Esophagus squamous epithelium (tissue), 5 donors: ENCODE measurements around the gene VPS50. TPM values are rescaled to one million over a fixed set of nuclear protein-coding genes. Genes with fewer than 3 reads are reported as not detected.

Source experiments
- DNase-seq: peaks from one replicate; lab custom pipeline; 2025; lab: John Stamatoyannopoulos, UW
- H3K27ac ChIP-seq, 4 donors: fragments of 200-600 bp; sonication (generic); one replicate each; pipeline ENCODE4 v1.5.1; 2016 to 2019; ENCODE audit warnings: mild to moderate bottlenecking in 1 of 4
- H3K27me3 ChIP-seq, 4 donors: fragments of 200-600 bp; sonication (generic); 1 replicate in 3 of 4; 2 replicates in 1 of 4; pipeline versions ENCODE4 v1.5.1 to v1.6.0; 2017 to 2021; ENCODE audit warnings: antibody characterized with exemption in 1 of 4
- H3K36me3 ChIP-seq, 3 donors: fragments of 200-600 bp; sonication (generic); one replicate each; pipeline ENCODE4 v1.5.1; 2016 to 2019
- H3K4me1 ChIP-seq, 3 donors: fragments of 200-600 bp; sonication (generic); one replicate each; pipeline ENCODE4 v1.5.1; 2017 to 2019
- H3K4me3 ChIP-seq, 4 donors: fragments of 200-600 bp; sonication (generic); 1 replicate in 3 of 4; 2 replicates in 1 of 4; pipeline ENCODE4 v1.5.1; 2016 to 2019; ENCODE audit warnings: mild to moderate bottlenecking in 2 of 4, moderate library complexity in 1 of 4
- H3K9me3 ChIP-seq, 3 donors: fragments of 200-600 bp; sonication (generic); one replicate each; pipeline ENCODE4 v1.5.1; 2016 to 2019
- CTCF ChIP-seq, 6 experiments: fragments of 450-650 bp in 4 of 6; fragments of 200-600 bp in 2 of 6; sonication (generic) in 2 of 6; IDR thresholded peaks; one replicate each; pipeline ENCODE4 v1.5.1; 2016 to 2019; ENCODE audit warnings: antibody characterized with exemption in 6 of 6, mild to moderate bottlenecking in 4 of 6, moderate library complexity in 4 of 6
- POLR2A ChIP-seq, 4 donors: fragments of 450-650 bp; IDR thresholded peaks; one replicate each; pipeline ENCODE4 v1.6.1; 2017; ENCODE audit warnings: antibody characterized with exemption in 4 of 4, mild to moderate bottlenecking in 4 of 4, moderate library complexity in 3 of 4
- WGBS, 2 donors: methylation state at CpG; one replicate each; pipeline ENCODE4 v1.1.5; 2018; 5-methylcytosine and 5-hydroxymethylcytosine counted together
- intact Hi-C: fragments of 100-400 bp; cut with DNase I; formaldehyde crosslinking; loops from one replicate; pipeline ENCODE4 v1.15.0; 2022
- total RNA-seq, 4 donors: library from RNA; depleted of rRNA; stranded (reverse); fragments of >200 nt; gene quantifications; one replicate each; pipeline ENCODE4 v1.1.0, GENCODE V29; 2016
- donor health status: DM: yes; HTN: yes; CAD: no.

Gene VPS50
- total RNA-seq, 4 donors from 2014 or later = 14.1 to 32.5 (median 28.1) TPM

DNA sequence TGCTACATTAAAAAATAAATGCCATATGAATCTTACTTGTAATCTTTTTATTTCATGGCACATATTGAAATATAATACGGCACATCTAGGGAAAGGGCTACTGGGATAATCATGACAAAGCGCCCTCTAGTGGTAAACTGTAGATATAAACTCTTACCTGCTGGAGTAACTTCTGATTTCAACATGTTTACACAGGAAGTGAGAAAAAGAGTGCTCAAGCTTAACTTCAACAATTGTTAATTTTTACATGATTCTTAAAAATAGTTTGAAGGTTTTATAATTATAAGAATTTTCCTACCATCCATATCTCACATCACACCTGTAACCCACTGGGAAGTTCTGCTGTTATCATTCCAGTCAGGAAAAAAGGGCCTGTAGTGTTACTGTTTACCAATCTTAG is 3.9 kb upstream of the VPS50 start:
- intact Hi-C loops = no loop called here
- no peak overlapping the region for H3K27ac ChIP-seq
- 0 to 1% methylated on average over 2 of the region's 2 CpGs for WGBS, 2 donors

GRCh38 chr7:93231259-93231658 is 907 bp upstream of the VPS50 start:
- no peak for TF ChIP-seq CTCF (IDR thresholded peaks at IDR 0.05)
- TF ChIP-seq POLR2A (IDR thresholded peaks at IDR 0.05) = no peak
- Histone ChIP-seq H3K4me1 (peaks cover 4 to 20% (median 5%) of the 10 kb centered on the region in 3 donors), H3K9me3 (no peaks in the 10 kb centered on the region), H3K27ac (peak overlapping the region; percentile 80 to 90 (median 87)), H3K4me3 (peak overlapping the region; percentile 72 to 91 (median 77)), H3K27me3 (no peaks in the 10 kb centered on the region), H3K36me3 (no peaks in the 10 kb centered on the region)
- intact Hi-C loops = no loop called here
- WGBS, 2 donors = 22 to 33% methylated on average over 5 of the region's 5 CpGs
- DNase-seq = no peak

More for the DNA sequence above, 3.9 kb upstream of the VPS50 start:
- no peak for DNase-seq
- Histone ChIP-seq H3K27me3 (no peaks in the 10 kb centered on the region), H3K36me3 (no peaks in the 10 kb centered on the region), H3K4me1 (peaks cover 4 to 14% (median 5%) of the 10 kb centered on the region in 3 donors), H3K9me3 (no peaks in the 10 kb centered on the region), H3K4me3 (no peak overlapping the region)
- TF ChIP-seq POLR2A (IDR thresholded peaks at IDR 0.05) (no peak), CTCF (IDR thresholded peaks at IDR 0.05) (peak; percentile 70 to 88 (median 76))

DNA sequence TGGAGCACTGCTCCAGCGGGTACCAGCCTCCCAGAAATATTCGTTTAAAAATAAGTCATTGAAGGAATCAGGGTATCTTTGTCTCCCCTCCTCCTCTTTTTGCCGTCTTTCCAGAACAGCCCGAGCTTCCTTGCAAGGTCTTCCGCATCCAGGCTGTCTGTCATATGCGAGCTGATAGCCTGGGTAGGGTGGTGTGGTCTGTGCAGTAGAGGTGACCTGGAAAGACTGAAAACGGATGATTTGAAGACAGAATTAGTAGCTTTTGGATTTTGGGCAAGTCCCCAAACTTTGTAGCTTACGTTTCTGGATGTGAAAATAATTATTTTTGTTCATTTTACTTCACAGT is 480 bp downstream of the VPS50 start:
- no peaks in the 10 kb centered on the region for H3K9me3 ChIP-seq
- no peak for DNase-seq
- peak overlapping the region; percentile 72 to 91 (median 77) for H3K4me3 ChIP-seq
- H3K27ac ChIP-seq = peak overlapping the region; percentile 80 to 90 (median 87)
- WGBS, 2 donors = 0 to 2% methylated on average over 7 to 8 of the region's 8 CpGs
- H3K27me3 ChIP-seq = no peaks in the 10 kb centered on the region
- H3K4me1 ChIP-seq = peaks cover 4 to 20% (median 5%) of the 10 kb centered on the region in 3 donors
- no peaks in the 10 kb centered on the region for H3K36me3 ChIP-seq
- intact Hi-C loops = no loop called here
- TF ChIP-seq POLR2A (IDR thresholded peaks at IDR 0.05) = no peak

DNA sequence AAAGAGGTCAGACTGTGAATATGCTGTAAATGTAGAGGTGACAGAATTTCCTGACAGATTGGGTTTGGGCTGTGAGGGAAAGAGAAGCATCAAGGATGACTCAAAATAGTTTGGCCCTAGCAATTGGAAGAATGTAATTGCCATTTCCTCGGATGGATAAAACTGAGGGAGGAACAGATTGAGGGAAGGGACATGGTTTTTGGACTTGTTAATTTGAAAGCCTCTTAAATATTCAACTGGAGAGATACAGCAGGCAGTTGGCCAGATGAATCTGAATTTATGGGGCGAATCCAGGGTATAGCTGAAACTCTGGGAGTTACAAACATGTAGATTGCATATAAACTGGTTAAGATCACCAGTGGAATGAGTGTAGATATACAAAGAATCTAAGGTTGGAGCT is 3.4 kb downstream of the VPS50 start:
- H3K27ac ChIP-seq = no peak overlapping the region
- TF ChIP-seq CTCF (IDR thresholded peaks at IDR 0.05) = no peak
- no peak for TF ChIP-seq POLR2A (IDR thresholded peaks at IDR 0.05)
- 74 to 78% methylated on average over 2 of the region's 2 CpGs for WGBS, 2 donors
- DNase-seq = no peak
- H3K9me3 ChIP-seq = no peaks in the 10 kb centered on the region
- no peak overlapping the region for H3K4me3 ChIP-seq
- peaks cover 4 to 20% (median 5%) of the 10 kb centered on the region in 3 donors for H3K4me1 ChIP-seq
- H3K36me3 ChIP-seq = peaks cover 0 to 5% (median 0%) of the 10 kb centered on the region in 3 donors
- H3K27me3 ChIP-seq = no peaks in the 10 kb centered on the region
- intact Hi-C loops = no loop called here

GRCh38 chr7:93238131-93238530 is 6.0 kb downstream of the VPS50 start:
- WGBS, 2 donors = 86 to 88% methylated on average over 4 of the region's 4 CpGs
- no peak overlapping the region for H3K27ac ChIP-seq
- TF ChIP-seq POLR2A (IDR thresholded peaks at IDR 0.05) = no peak
- no peak for TF ChIP-seq CTCF (IDR thresholded peaks at IDR 0.05)

GRCh38 chr7:93238748-93239147 is 6.6 kb downstream of the VPS50 start:
- intact Hi-C loops = no loop called here
- no peaks in the 10 kb centered on the region for H3K27me3 ChIP-seq
- TF ChIP-seq CTCF (IDR thresholded peaks at IDR 0.05) = no peak
- H3K27ac ChIP-seq = no peak overlapping the region
- H3K4me1 ChIP-seq = peaks cover 0 to 1% (median 0%) of the 10 kb centered on the region in 3 donors
- no peaks in the 10 kb centered on the region for H3K9me3 ChIP-seq
- no peak for DNase-seq
- WGBS, 2 donors = 80 to 89% methylated on average over 2 of the region's 2 CpGs
- no peak overlapping the region for H3K4me3 ChIP-seq
- peaks cover 0 to 19% (median 0%) of the 10 kb centered on the region in 3 donors for H3K36me3 ChIP-seq

More at GRCh38 chr7:93238131-93238530, 6.0 kb downstream of the VPS50 start:
- H3K9me3 ChIP-seq = no peaks in the 10 kb centered on the region
- peaks cover 0 to 19% (median 0%) of the 10 kb centered on the region in 3 donors for H3K36me3 ChIP-seq
- H3K4me3 ChIP-seq = no peak overlapping the region
- no peak for DNase-seq
- no peaks in the 10 kb centered on the region for H3K27me3 ChIP-seq
- intact Hi-C loops = no loop called here
- H3K4me1 ChIP-seq = peaks cover 0 to 7% (median 2%) of the 10 kb centered on the region in 3 donors
